ENCODE data around the gene C1orf167. TPM values are rescaled to one million over a fixed set of nuclear protein-coding genes. Genes with fewer than 3 reads are reported as not detected.

Gene C1orf167
- total RNA-seq, 3 donors from 2014 or later: 1.3 TPM; not detected in 2

- Histone ChIP-seq H3K27me3 (no peaks in the 10 kb centered on the region), H3K4me3 (peak within 1 kb of the TSS; percentile 83 to 96 (median 84)), H3K36me3 (no peaks in the 10 kb centered on the region), H3K4me1 (peaks cover 13% of the 10 kb centered on the region in 2 donors), H3K27ac (peak within 1 kb of the TSS; percentile 98 to 100), H3K9me3 (no peaks in the 10 kb centered on the region)
- intact Hi-C loops (cut with DNase I; ENCODE audit: low total_unique reads): no loop called here
- DNase-seq (ENCODE audit: low spot score in 2 of 2): peak; percentile 99 to 100
- peak; percentile 88 for TF ChIP-seq POLR2A (IDR thresholded peaks at IDR 0.05)
- TF ChIP-seq CTCF (IDR thresholded peaks at IDR 0.05): peak in 2 of 3 donors; percentile 6 to 16
- peak; percentile 77 to 95 (median 95) for TF ChIP-seq POLR2AphosphoS5 (IDR thresholded peaks at IDR 0.05)
Measured at GRCh38 chr1:11805422-11806306, 43.7 kb downstream of the C1orf167 start, which contains the start of the genes CLCN6 and MTHFR. TSS of gene CLCN6 (plus strand) at chr1:11806191. CDS start at chr1:11806263, 72 bp downstream. TSS of gene MTHFR (minus strand) at chr1:11805964. CDS start at chr1:11803116, 2,848 bp downstream.

- peak in 1 of 2 donors; percentile 35 for DNase-seq (ENCODE audit: low spot score in 2 of 2)
- intact Hi-C loops (cut with DNase I; ENCODE audit: low total_unique reads): no loop called here
- Histone ChIP-seq H3K36me3 (no peaks in the 10 kb centered on the region), H3K4me1 (peaks cover 13% of the 10 kb centered on the region in 2 donors), H3K27ac (peak overlapping the region; percentile 98 to 100), H3K4me3 (peak overlapping the region; percentile 83 to 96 (median 84)), H3K9me3 (no peaks in the 10 kb centered on the region), H3K27me3 (no peaks in the 10 kb centered on the region)
- TF ChIP-seq POLR2A (IDR thresholded peaks at IDR 0.05): no peak
- no peak for TF ChIP-seq POLR2AphosphoS5 (IDR thresholded peaks at IDR 0.05)
- no peak for TF ChIP-seq CTCF (IDR thresholded peaks at IDR 0.05)
Measured at GRCh38 chr1:11806307-11806936, 44.4 kb downstream of the C1orf167 start.

GRCh38 chr1:11807133-11807532 is 45.1 kb downstream of the C1orf167 start:
- peaks cover 13% of the 10 kb centered on the region in 2 donors for H3K4me1 ChIP-seq
- no peak for TF ChIP-seq POLR2A (IDR thresholded peaks at IDR 0.05)
- TF ChIP-seq POLR2AphosphoS5 (IDR thresholded peaks at IDR 0.05): no peak
- no peak for TF ChIP-seq CTCF (IDR thresholded peaks at IDR 0.05)
- intact Hi-C loops (cut with DNase I; ENCODE audit: low total_unique reads): no loop called here
- no peaks in the 10 kb centered on the region for H3K27me3 ChIP-seq
- H3K9me3 ChIP-seq: no peaks in the 10 kb centered on the region
- H3K27ac ChIP-seq: peak overlapping the region; percentile 98 to 100
- no peaks in the 10 kb centered on the region for H3K36me3 ChIP-seq
- peak overlapping the region; percentile 83 to 96 (median 84) for H3K4me3 ChIP-seq
- no peak for DNase-seq (ENCODE audit: low spot score in 2 of 2)

GRCh38 chr1:11813021-11813420 is 51.0 kb downstream of the C1orf167 start:
- no peaks in the 10 kb centered on the region for H3K27me3 ChIP-seq
- no peak for DNase-seq (ENCODE audit: low spot score in 2 of 2)
- H3K4me1 ChIP-seq: no peaks in the 10 kb centered on the region
- no peak overlapping the region for H3K27ac ChIP-seq
- intact Hi-C loops (cut with DNase I; ENCODE audit: low total_unique reads): no loop called here
- no peaks in the 10 kb centered on the region for H3K9me3 ChIP-seq
- no peak overlapping the region for H3K4me3 ChIP-seq
- H3K36me3 ChIP-seq: no peaks in the 10 kb centered on the region
- TF ChIP-seq CTCF (IDR thresholded peaks at IDR 0.05) (no peak), POLR2A (IDR thresholded peaks at IDR 0.05) (no peak), POLR2AphosphoS5 (IDR thresholded peaks at IDR 0.05) (no peak)

All from breast epithelium (tissue), 4 donors.